GM21576 (cell line): ENCODE results near the gene SVOPL.

ENCODE experiments used
- ATAC-seq: cut with Tn5 transposase; IDR thresholded peaks from one replicate; pipeline ENCODE4 v1.9.1; 2021; ENCODE audit warnings: mild to moderate bottlenecking, moderate library complexity; ENCODE audit not compliant: unreplicated experiment

The SVOPL gene

GRCh38 chr7:138662076-138662990 is 38.8 kb downstream of the SVOPL start:
- no peak for ATAC-seq

- no peak for ATAC-seq
These were observed 40.0 kb downstream of the SVOPL start for GRCh38 chr7:138661069-138661635.

- ATAC-seq = no peak
These were observed 42.3 kb downstream of the SVOPL start for GRCh38 chr7:138658889-138659288.

- ATAC-seq = no peak
These were observed 43.2 kb downstream of the SVOPL start for GRCh38 chr7:138657854-138658386.

- no peak for ATAC-seq
These were observed 44.2 kb downstream of the SVOPL start for GRCh38 chr7:138656952-138657351.

- ATAC-seq = no peak
These were observed 46.5 kb downstream of the SVOPL start for GRCh38 chr7:138654616-138655015.

- ATAC-seq = no peak
These were observed 51.7 kb downstream of the SVOPL start for GRCh38 chr7:138649506-138649905.

GRCh38 chr7:138645284-138645683 is 55.9 kb downstream of the SVOPL start:
- no peak for ATAC-seq

GRCh38 chr7:138632826-138633602 is 68.1 kb downstream of the SVOPL start:
- ATAC-seq = no peak

- no peak for ATAC-seq
These were observed 68.8 kb downstream of the SVOPL start for GRCh38 chr7:138632384-138632783.

GRCh38 chr7:138630059-138630610 is 71.0 kb downstream of the SVOPL start:
- ATAC-seq = no peak

- ATAC-seq = no peak
These were observed 73.8 kb downstream of the SVOPL start for GRCh38 chr7:138627361-138627760.

GRCh38 chr7:138626846-138627245 is 74.3 kb downstream of the SVOPL start:
- ATAC-seq = no peak

- no peak for ATAC-seq
These were observed 75.3 kb downstream of the SVOPL start for GRCh38 chr7:138625849-138626230.

- no peak for ATAC-seq
These were observed 75.9 kb downstream of the SVOPL start for GRCh38 chr7:138625084-138625848.

GRCh38 chr7:138622841-138623240 is 78.3 kb downstream of the SVOPL start:
- ATAC-seq = no peak

GRCh38 chr7:138618933-138619332 is 82.2 kb downstream of the SVOPL start:
- ATAC-seq = no peak

GRCh38 chr7:138618506-138618905 is 82.7 kb downstream of the SVOPL start:
- ATAC-seq = no peak

GRCh38 chr7:138616085-138616484 is 85.1 kb downstream of the SVOPL start:
- no peak for ATAC-seq

- ATAC-seq = no peak
These were observed 87.5 kb downstream of the SVOPL start for GRCh38 chr7:138613630-138614029.
